ENCODE results near the gene DIS3L. TPM values are rescaled to one million over a fixed set of nuclear protein-coding genes. Genes with fewer than 3 reads are reported as not detected.

Gene DIS3L
- total RNA-seq, 1 experiment from 2014 or later = 31.1 TPM

DNA sequence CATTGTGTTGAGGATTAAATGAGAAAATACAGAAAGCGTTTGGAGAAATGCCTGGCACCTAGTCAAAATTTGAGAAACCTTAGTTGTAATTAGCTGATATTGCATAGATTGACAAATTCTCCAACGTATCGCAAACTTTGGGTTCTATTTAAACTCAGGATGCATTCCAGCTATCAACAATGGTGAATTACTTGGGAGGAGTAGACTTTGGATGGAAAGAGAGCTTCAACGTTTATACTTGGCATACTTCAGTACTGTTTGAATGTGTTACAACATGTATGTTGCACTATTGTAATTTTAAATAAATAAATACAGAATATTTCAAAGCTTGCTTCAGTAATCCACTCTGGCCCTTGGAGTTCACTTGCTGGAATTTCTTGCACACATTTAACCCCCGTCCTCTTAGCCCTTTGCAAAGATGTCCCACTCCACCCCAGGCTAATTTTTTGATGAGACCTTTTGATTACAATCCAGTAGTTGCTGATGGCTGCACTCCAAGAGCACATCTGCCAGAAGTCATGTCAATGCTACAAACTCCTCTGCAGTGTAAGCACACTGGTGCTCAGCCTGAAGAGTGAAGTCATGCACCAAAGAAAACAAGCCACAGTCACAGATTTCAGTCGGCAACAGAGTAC is 4.7 kb upstream of the DIS3L start:
- Histone ChIP-seq H3K27me3 (ENCODE audit: control insufficient read depth, insufficient read depth, low read length) (no peaks in the 10 kb centered on the region), H3K4me1 (ENCODE audit: control insufficient read depth, insufficient read depth, low read length) (0 out of 2 replicates have a peak, but pooled peaks cover 5% of the 10 kb centered on the region), H3K4me3 (ENCODE audit: low read depth in 2 of 2, low read length in 2 of 2) (no peak overlapping the region), H3K9me3 (ENCODE audit: control insufficient read depth, insufficient read depth, low read depth, low read length) (no peaks in the 10 kb centered on the region), H3K27ac (ENCODE audit: low read length) (no peak overlapping the region), H3K36me3 (ENCODE audit: control insufficient read depth, insufficient read depth, low read length) (no peaks in the 10 kb centered on the region)
- CTCF ChIA-PET = interaction anchor here (0.7 kb wide), 1 partner anchor 227 kb away, joined by 3 read pairs; no protein-coding TSS in a partner anchor
- POLR2A ChIA-PET = no interaction called here
- ATAC-seq (no peak), DNase-seq (ENCODE audit: low read depth, low spot score) (no peak)
- TF ChIP-seq TCF7L2 (IDR thresholded peaks at IDR 0.05; ENCODE audit: low read depth, low read length) (no peak), POLR2AphosphoS5 (IDR thresholded peaks at IDR 0.05; ENCODE audit: low read depth, low read length) (no peak), REST (IDR thresholded peaks at IDR 0.05; ENCODE audit: insufficient read depth in 1 of 2, low read depth in 2 of 2, low read length in 1 of 2) (no peak), SIN3A (IDR thresholded peaks at IDR 0.05; ENCODE audit: borderline replicate concordance, insufficient read depth, low read depth, low read length) (no peak), CTCF (IDR thresholded peaks at IDR 0.05) (no peak)
- in situ Hi-C loops (cut with HindIII; ENCODE audit: low pct_unique_long_range_greater_than_20kb, low sequenced_read_pairs) (no loop called here), intact Hi-C loops (cut with micrococcal nuclease; ENCODE audit: unreplicated experiment) (loop anchor here (10.0 kb wide), 1 partner anchor 294 kb away; no protein-coding TSS in a partner anchor)
- no TSS peak for BruUV-seq (replicated peaks)

DNA sequence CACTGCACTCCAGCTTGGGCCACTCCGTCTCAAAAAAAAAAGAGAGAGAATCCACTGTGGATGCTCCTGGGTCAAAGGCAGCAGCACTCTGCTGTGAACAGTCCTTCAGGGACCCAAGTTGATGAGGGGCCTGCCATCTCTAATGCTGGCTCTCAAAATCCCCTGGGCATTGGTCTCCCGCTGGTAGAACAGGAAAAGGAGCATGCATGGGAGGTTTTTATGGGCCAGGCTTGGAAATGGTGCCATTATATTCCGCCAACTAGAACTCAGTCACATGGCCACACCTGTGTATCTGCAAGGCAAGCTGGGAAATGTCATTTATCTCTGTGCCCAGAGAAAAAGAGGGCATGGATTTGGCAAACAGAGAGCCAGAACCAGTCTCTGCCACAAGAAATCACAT is 3.4 kb upstream of the DIS3L start:
- in situ Hi-C loops (cut with HindIII; ENCODE audit: low pct_unique_long_range_greater_than_20kb, low sequenced_read_pairs) (no loop called here), intact Hi-C loops (cut with micrococcal nuclease; ENCODE audit: unreplicated experiment) (no loop called here)
- Histone ChIP-seq H3K4me3 (ENCODE audit: low read depth in 2 of 2, low read length in 2 of 2) (no peak overlapping the region), H3K36me3 (ENCODE audit: control insufficient read depth, insufficient read depth, low read length) (no peaks in the 10 kb centered on the region), H3K9me3 (ENCODE audit: control insufficient read depth, insufficient read depth, low read depth, low read length) (no peaks in the 10 kb centered on the region), H3K4me1 (ENCODE audit: control insufficient read depth, insufficient read depth, low read length) (peaks cover 12% of the 10 kb centered on the region), H3K27me3 (ENCODE audit: control insufficient read depth, insufficient read depth, low read length) (no peaks in the 10 kb centered on the region), H3K27ac (ENCODE audit: low read length) (no peak overlapping the region)
- CTCF ChIA-PET = interaction anchor here (0.6 kb wide), 1 partner anchor 25 kb away, joined by 5 read pairs; no protein-coding TSS in a partner anchor
- BruUV-seq (replicated peaks) = no TSS peak
- no peak for DNase-seq (ENCODE audit: low read depth, low spot score)
- POLR2A ChIA-PET = no interaction called here
- ATAC-seq = no peak
- TF ChIP-seq SIN3A (IDR thresholded peaks at IDR 0.05; ENCODE audit: borderline replicate concordance, insufficient read depth, low read depth, low read length) (no peak), REST (IDR thresholded peaks at IDR 0.05; ENCODE audit: insufficient read depth in 1 of 2, low read depth in 2 of 2, low read length in 1 of 2) (no peak), CTCF (IDR thresholded peaks at IDR 0.05) (no peak), POLR2AphosphoS5 (IDR thresholded peaks at IDR 0.05; ENCODE audit: low read depth, low read length) (no peak), TCF7L2 (IDR thresholded peaks at IDR 0.05; ENCODE audit: low read depth, low read length) (no peak)

Measured in Panc1 (cell line).